GM18499 (cell line): ENCODE results near the gene DYRK4.
"Not testable (repeated sequence)": the region's sequence is repeated elsewhere in the genome, so short reads cannot be mapped to it uniquely, and the experiment has no call there.

ENCODE experiments used
- ATAC-seq: cut with Tn5 transposase; IDR thresholded peaks from one replicate; pipeline ENCODE4 v1.9.1; 2021; ENCODE audit warnings: moderate number of reproducible peaks; ENCODE audit not compliant: insufficient read depth, unreplicated experiment

The DYRK4 gene, protein sequence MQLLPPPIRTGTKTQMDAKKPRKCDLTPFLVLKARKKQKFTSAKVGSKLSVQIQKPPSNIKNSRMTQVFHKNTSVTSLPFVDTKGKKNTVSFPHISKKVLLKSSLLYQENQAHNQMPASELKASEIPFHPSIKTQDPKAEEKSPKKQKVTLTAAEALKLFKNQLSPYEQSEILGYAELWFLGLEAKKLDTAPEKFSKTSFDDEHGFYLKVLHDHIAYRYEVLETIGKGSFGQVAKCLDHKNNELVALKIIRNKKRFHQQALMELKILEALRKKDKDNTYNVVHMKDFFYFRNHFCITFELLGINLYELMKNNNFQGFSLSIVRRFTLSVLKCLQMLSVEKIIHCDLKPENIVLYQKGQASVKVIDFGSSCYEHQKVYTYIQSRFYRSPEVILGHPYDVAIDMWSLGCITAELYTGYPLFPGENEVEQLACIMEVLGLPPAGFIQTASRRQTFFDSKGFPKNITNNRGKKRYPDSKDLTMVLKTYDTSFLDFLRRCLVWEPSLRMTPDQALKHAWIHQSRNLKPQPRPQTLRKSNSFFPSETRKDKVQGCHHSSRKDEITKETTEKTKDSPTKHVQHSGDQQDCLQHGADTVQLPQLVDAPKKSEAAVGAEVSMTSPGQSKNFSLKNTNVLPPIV

DNA sequence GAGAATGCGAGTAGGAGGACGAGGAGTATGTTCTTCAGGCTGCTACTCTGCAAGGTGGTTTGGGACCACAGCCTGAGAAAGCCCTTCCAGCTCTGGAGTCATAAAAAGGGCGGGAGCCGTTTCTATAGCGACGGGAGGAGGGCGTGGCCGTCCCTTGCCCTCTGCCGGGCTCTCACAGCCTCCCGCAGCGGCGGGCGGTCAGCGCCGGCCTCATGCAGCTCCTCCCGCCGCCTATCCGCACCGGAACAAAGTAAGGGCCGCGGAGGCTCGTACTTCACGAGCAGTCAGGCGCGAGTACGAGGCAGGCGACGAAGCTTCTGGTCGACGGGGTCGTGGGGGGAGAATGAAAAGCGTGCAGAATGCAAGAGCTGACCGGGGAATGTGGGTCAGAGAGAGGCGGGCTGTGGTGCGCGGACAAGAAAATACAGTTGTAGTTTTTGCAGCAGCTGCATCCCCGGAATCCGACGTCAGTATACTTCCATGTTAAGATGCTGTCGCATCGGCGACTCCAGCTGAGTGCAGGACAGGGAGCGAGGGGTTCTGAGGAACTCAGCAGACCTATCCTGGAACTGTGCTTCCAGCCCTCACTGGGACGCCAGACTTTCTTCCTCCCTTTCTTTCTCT lies at the start of gene DYRK4:
TSS of gene DYRK4 (plus strand) at position 175 of the 624 bp plus-strand sequence. CDS start at position 213, 38 bp downstream.
- ATAC-seq: no peak

GRCh38 chr12:4518106-4518728 lies 43.8 kb upstream of the DYRK4 start:
- no peak for ATAC-seq

GRCh38 chr12:4523443-4523842 lies 38.6 kb upstream of the DYRK4 start:
- not testable (repeated sequence) for ATAC-seq

- ATAC-seq: no peak
Measured at GRCh38 chr12:4526923-4527546, 35.0 kb upstream of the DYRK4 start.

DNA sequence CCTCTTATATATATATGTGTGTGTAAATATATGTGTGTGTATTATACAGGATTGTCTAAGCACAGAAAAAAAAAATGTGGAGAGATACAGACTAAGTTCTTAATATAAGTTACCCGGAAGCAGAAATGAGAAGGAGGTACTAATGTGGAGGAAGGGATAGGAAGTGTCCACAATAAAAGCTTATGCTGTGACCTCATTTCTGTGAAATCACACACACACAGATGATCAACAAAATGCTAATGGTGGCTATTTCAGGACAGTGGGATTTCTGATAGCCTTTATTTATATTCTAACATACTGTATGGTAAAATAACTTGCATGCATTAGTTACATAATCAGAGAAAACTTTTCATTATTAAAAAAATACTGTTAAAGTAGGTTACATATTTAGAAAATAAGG lies 31.8 kb upstream of the DYRK4 start:
- ATAC-seq: no peak

- no peak for ATAC-seq
Measured at GRCh38 chr12:4530982-4531586, 30.9 kb upstream of the DYRK4 start.

DNA sequence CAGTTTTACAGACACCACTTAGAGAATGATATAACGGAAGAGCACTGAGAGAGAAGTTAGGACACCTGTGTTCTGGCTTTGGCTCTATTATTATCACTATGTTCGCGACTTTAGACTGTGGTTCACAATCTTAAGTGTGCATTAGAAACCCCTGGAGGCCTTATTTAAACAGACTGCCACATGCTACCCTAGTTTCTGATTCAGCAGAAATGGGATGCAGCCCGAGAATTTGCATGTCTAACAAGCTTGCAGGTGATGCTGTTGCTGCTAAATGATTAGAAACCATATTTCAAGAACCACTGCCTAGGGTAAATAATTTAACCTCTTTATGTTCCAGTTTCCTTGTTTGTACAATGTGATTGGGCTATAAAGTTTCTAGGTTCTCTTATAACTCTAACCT lies 26.9 kb upstream of the DYRK4 start:
- no peak for ATAC-seq

- no peak for ATAC-seq
Measured at GRCh38 chr12:4535871-4536270, 26.1 kb upstream of the DYRK4 start.

- peak; percentile 55 for ATAC-seq
Measured at GRCh38 chr12:4538207-4539160, 23.5 kb upstream of the DYRK4 start, which contains the start of gene RAD51AP1. Gene RAD51AP1 (plus strand): TSS chr12:4538890. CDS start chr12:4538940, 50 bp downstream.

DNA sequence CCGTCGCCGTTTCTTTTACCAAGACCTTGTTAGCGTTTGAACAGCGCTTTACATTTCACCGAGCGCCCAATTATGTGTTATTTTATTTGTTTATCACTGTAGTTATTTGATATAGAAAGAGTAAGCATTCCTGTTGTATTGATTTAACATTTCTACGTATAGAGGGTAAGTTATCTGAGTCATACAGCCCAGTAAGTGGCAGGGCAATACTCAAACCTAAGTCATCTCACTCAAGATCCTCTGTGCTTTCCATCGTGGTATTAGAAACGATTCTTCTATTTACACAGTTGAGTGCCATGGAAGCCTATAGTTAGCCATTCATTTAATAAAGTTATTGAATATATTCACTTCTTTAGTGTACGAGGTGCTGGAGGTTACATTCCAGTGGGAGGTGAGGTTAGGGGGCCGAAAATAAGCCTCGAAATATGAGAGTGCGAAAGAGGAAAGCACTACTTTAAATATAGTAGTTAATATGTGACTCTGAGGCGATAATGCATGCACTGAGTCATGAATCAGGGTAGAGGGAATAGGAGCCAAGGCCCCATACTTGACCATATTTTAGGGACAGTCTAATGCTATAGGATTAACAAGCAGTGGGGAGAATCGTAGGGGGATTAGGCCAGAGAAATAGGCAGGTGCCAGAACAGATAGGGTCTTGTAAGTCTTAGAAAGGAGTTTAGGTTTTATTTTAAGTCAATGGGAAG lies 22.7 kb upstream of the DYRK4 start:
- ATAC-seq: no peak

GRCh38 chr12:4540170-4540569 lies 21.8 kb upstream of the DYRK4 start:
- no peak for ATAC-seq

GRCh38 chr12:4540638-4541037 lies 21.4 kb upstream of the DYRK4 start:
- no peak for ATAC-seq

DNA sequence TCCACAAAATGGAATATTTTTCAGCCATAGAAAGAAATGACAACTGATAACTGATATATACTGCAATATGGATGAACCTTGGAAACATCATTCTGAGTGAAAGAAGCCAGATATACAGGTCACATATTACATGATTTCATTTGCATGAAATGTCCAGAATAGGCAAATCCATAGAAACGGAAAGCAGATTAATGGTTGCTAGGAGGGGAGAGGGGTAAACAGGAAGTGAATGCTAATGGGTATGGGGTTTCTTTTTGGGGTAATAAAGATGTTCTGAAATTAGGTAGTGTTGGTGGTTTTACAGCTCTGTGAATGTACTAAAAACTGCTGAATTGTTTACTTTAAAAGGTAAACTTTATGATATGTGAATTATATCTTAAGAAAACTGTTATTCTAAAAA lies 16.8 kb upstream of the DYRK4 start:
- no peak for ATAC-seq

DNA sequence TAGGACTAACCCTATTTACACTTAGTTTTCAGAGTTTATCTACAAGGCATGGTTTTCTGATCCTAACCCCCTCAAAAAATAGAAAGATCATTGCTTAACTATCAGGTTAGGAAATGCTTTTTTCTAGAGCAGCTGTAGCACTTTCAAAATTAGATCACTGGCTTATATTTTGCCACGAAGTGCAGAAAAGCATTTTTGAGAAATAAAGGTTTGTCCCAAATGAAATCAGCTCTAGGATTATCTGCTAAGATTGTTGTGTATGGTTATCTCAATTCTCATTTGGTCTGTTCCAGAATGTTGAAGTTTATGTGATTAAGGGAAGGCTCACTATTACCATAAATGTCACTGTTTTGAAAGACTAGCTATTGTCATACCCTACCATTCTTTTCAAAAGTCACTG lies 9.8 kb upstream of the DYRK4 start:
- ATAC-seq: no peak

GRCh38 chr12:4553943-4554342 lies 8.1 kb upstream of the DYRK4 start:
- no peak for ATAC-seq

DNA sequence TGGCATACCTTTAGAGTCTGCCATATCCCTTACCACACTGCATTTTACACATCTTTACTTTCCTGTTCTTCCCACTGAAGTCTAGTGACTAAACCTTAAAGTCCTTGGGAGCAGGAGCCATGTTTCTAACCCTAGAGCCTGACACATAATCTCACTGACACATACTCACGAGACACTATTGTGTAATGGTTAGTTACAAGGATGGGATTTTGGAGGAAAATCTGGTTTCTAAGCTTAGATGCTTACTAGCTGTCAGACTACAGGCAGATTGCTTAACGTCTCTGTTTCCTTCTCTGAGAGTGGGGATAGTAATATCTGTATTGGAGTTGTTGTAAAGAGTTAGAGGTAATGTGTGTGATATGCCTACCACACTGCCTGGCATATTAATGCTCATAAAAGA lies 6.2 kb upstream of the DYRK4 start:
- ATAC-seq: no peak

DNA sequence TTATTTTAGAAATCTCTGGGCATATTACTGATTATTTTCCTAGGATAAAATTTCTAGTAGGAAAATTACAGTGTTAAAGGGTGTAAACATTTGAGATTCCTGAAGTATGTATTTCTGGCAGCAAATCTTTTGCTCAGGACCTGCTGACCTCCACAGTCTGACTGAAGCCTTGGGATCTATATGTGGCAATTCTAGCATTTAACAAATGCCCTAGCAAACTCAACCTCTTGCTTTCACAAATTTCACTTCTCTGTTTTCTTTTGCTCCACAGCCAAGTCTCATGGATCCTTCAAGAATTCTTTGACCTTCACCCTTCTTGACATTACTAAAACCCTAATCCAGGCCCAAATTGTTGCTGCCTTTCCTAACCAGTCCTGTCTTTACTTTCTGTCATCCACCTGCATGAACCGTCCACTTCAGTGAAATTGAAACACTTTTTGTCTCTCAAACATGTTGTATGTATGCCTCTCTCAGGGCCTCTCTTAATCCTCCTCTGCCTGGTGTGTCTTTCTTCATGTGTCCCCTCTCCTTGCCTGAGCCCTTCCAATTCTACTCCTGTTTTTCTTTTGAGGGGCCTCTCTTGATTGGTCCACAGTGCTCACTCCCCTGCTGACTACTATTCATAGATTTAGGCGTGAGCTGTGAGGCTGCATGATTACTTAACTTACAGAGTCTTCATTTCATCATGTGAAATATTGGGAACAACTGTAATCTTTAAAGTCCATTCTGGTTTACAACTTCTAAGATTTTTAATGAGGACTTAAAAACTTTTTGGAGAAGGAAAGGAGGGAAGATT lies 5.1 kb upstream of the DYRK4 start:
- ATAC-seq: no peak

DNA sequence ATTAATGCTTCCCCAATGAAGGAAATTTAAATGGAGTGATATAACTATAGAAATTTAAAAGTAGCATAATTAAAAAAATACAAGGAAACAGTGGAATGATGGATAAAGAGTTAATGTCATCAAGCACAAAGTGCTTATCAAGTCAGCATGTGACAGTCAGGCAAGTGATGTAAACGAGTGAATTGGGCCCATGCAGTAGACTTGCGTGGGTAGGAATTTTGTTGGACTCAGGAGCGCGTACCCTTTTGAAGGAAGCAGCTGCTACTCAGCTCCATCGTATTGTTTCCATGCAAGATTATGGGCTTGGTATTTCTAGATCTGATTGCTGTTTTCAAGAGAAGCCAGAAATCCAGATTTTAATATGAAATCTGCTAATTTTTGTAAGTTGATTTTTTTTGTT lies 4.4 kb upstream of the DYRK4 start:
- ATAC-seq: no peak
